RWPE1 (cell line): ENCODE results near the gene WRAP73.

Experiments
- CTCF ChIA-PET: fragments of 350-600 bp; sonication (Branson Sonifier 250); formaldehyde crosslinking; extraction: SDS; loops from one replicate; lab custom pipeline; 2021; lab: Yijun Ruan, JAX
- POLR2A ChIA-PET: fragments of 400-600 bp; formaldehyde crosslinking; extraction: SDS; loops from one replicate; lab custom pipeline; 2020; ENCODE audit warnings: antibody characterized with exemption; ENCODE audit not compliant: low non-redundant PET; lab: Yijun Ruan, JAX
- DNase-seq: peaks from one replicate; pipeline ENCODE4 v3.0.0; 2012; ENCODE audit warnings: low spot score
- H3K27ac ChIP-seq: fragments of 450-650 bp; 2 replicates; pipeline ENCODE4 v1.5.1; 2017
- TF ChIP-seq, protein P1 (sequence below): fragments of 450-650 bp; conservative IDR thresholded peaks from 2 replicates; pipeline ENCODE4 v1.5.1; 2017; ENCODE audit warnings: low read depth, mild to moderate bottlenecking

WRAP73 gene

DNA sequence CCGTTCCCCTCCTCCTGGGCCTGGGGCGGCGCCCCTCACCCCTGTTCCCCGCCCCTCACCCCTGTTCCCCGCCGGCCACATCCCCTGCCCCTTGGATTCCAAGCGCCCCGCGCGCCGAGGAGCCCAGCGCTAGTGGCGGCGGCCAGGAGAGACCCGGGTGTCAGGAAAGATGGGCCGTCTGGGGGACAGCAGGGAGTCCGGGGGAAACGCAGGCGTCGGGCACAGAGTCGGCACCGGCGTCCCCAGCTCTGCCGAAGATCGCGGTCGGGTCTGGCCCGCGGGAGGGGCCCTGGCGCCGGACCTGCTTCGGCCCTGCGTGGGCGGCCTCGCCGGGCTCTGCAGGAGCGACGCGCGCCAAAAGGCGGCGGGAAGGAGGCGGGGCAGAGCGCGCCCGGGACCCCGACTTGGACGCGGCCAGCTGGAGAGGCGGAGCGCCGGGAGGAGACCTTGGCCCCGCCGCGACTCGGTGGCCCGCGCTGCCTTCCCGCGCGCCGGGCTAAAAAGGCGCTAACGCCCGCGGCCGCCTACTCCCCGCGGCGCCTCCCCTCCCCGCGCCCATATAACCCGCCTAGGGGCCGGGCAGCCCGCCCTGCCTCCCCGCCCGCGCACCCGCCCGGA lies 2.1 kb upstream of the WRAP73 start, which contains the start of gene TP73:
TP73 (plus strand) TSS at position 587 of the 618 bp plus-strand sequence. CDS start 29,850 bp downstream, outside the sequence.
- ChIA-PET CTCF (interaction anchor here (0.9 kb wide), 1 partner anchor 37 kb away, joined by 5 read pairs; no protein-coding TSS in a partner anchor), POLR2A (interaction anchor here (0.6 to 1.1 kb wide), 3 partner anchors 21 to 1195 kb away, joined by 3 to 5 read pairs (median 4); no protein-coding TSS in a partner anchor)
- TF ChIP-seq, protein P1, sequence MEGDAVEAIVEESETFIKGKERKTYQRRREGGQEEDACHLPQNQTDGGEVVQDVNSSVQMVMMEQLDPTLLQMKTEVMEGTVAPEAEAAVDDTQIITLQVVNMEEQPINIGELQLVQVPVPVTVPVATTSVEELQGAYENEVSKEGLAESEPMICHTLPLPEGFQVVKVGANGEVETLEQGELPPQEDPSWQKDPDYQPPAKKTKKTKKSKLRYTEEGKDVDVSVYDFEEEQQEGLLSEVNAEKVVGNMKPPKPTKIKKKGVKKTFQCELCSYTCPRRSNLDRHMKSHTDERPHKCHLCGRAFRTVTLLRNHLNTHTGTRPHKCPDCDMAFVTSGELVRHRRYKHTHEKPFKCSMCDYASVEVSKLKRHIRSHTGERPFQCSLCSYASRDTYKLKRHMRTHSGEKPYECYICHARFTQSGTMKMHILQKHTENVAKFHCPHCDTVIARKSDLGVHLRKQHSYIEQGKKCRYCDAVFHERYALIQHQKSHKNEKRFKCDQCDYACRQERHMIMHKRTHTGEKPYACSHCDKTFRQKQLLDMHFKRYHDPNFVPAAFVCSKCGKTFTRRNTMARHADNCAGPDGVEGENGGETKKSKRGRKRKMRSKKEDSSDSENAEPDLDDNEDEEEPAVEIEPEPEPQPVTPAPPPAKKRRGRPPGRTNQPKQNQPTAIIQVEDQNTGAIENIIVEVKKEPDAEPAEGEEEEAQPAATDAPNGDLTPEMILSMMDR: no peak
- H3K27ac ChIP-seq: no peak within 1 kb of the TSS
- DNase-seq: no peak

DNA sequence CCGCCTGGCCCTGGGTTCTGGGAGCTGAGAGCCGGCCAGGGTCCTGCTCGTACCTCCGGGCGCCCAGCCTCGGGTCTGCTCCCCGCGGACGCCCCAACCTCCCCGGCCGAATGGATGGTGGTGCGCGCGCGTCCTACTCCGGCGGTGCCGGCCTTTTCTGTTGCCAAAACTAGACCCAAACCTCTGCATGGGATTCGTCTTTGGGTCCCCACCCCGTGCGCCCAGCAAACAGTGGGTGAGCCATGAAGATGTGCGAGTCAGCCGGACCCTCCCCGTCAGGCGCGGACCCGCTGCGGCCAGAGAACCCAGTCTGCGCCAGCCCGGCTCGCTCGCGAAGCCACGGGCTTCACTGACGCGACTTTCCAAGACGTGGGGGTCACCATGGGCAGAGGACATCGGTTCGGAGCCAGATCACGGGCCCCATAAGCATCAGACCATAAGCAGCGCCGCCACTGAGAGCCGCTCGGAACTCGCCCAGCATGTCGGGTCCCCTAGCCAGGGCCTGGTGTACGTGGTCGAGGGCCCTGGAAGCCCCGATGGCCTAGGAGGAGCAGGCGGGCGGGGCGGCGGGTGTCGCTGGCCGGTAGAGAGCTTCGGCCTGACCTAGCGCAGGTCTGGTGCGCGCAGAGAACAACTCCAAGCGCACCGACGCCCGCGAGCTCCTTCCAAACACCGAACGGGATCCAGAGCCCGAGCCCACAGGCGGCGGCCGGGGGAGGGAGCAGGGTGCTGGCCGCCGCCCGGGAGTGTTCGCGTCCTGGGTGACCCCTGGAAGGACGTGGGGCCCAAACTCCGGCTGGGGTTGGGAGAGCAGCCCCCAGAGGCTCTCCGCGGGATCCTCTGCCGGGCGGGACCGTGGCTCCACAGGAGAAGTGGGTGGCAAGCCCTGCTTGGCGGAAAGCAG lies 1.4 kb upstream of the WRAP73 start:
- DNase-seq: no peak
- no peak overlapping the region for H3K27ac ChIP-seq
- ChIA-PET CTCF (no interaction called here), POLR2A (interaction anchor here (0.6 to 1.1 kb wide), 2 partner anchors 32 to 1195 kb away, joined by 3 to 4 read pairs; no protein-coding TSS in a partner anchor)
- TF ChIP-seq, protein P1: no peak

DNA sequence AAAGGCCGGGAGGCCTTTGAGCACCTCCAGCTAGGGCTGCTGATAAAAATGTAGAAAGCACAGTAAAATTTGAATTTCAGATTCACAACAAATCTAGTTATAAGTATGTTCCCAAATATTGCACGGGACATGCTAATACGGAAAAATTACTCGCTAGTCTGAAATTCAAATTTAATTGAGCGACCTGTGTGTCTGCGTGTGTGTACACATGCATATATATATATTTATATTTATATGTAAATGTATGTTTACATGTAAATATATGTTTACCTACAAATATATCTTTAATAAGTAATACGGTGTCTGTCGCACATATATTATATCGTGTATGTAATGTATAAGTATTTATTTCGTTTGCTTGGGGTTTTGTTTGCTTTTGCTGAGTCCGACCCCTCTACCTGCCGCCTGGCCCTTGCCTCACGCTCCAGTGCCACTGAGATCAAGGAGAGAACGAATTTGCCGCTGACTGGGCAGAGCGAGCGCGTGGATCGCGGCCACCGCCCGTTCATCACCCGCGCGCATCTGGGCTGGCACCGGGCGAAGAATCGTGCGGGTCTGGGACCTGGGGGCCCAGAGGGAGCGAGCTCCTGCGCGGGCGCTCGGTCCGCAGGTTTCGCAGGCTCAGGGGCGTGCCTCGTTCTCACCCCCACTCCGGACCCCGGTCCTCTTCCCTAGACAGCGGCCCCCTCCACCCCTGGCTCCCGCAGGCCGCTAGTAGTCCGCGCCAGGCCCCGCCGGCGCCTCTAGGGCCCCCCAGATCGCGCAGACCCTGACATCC lies 534 bp upstream of the WRAP73 start:
- DNase-seq: no peak
- ChIA-PET POLR2A (no interaction called here), CTCF (interaction anchor here (0.6 kb wide), 1 partner anchor 1239 kb away, joined by 3 read pairs; no protein-coding TSS in a partner anchor)
- TF ChIP-seq, protein P1: no peak
- no peak overlapping the region for H3K27ac ChIP-seq

DNA sequence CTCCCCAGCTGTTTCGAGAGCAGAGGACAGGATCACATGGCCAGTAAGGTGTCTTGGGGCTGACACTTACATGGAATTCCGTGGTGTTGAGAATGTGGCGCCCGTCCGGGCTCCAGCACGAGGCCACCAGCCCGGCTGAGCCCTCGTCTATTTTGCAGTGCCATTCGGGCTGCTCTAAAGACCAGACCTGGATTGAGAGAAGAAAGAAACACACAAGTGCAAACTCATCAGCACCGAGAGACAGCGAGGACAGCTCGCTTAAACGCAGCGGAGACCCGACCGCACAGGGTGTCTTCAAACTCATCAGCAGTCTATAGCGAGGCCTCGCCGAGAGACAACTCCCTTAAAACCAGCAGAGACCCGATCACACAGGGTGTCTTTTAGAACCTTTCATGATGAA lies 3.3 kb downstream of the WRAP73 start:
- H3K27ac ChIP-seq: no peak overlapping the region
- ChIA-PET POLR2A (no interaction called here), CTCF (interaction anchor here (0.7 kb wide), 1 partner anchor 56 kb away, joined by 3 read pairs; no protein-coding TSS in a partner anchor)
- TF ChIP-seq, protein P1: no peak
- DNase-seq: no peak

DNA sequence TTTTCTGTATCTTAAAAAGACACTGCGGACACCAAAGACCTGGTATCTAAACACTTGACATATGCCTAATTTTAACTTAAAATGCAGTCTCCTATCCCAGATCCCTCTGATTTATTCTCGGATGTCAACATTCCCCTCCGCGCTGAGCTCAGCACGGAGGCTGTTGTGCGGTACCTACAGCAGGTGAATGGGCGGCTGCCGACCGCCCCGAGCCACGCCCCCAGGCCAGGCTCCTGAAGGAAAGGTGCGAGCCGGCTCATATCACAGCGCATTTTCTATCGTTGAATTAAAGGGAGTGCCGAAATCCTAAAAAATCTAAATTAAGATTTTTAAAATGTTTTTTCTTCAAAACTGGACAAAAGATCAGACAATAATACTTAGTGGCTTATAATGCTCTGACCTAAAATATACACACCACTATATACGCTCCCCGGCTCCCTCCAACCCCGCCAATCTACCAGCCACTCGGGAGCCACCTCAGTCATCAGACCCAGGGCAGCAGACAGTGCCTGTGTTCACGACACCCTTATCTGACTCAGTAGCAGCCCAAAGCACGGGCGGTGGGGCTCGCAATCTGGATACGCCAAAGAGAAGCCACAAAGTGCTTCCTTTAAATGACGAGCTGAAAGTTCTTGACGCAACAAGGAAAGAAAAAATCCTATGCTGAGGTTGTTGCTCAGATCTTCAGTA lies 4.1 kb downstream of the WRAP73 start:
- H3K27ac ChIP-seq: no peak overlapping the region
- POLR2A ChIA-PET: no interaction called here
- CTCF ChIA-PET: interaction anchor here (0.9 kb wide), 1 partner anchor 79 kb away, joined by 5 read pairs; no protein-coding TSS in a partner anchor
- TF ChIP-seq, protein P1: no peak
- no peak for DNase-seq
